ENCODE measurements around the gene NELL2. TPM values are rescaled to one million over a fixed set of nuclear protein-coding genes. Genes with fewer than 3 reads are reported as not detected.
A peak's percentile ranks its signal among the peaks of the same experiment; 100 is the strongest.

NELL2 gene
- polyA plus RNA-seq, 1 donor = 99.9 TPM

DNA sequence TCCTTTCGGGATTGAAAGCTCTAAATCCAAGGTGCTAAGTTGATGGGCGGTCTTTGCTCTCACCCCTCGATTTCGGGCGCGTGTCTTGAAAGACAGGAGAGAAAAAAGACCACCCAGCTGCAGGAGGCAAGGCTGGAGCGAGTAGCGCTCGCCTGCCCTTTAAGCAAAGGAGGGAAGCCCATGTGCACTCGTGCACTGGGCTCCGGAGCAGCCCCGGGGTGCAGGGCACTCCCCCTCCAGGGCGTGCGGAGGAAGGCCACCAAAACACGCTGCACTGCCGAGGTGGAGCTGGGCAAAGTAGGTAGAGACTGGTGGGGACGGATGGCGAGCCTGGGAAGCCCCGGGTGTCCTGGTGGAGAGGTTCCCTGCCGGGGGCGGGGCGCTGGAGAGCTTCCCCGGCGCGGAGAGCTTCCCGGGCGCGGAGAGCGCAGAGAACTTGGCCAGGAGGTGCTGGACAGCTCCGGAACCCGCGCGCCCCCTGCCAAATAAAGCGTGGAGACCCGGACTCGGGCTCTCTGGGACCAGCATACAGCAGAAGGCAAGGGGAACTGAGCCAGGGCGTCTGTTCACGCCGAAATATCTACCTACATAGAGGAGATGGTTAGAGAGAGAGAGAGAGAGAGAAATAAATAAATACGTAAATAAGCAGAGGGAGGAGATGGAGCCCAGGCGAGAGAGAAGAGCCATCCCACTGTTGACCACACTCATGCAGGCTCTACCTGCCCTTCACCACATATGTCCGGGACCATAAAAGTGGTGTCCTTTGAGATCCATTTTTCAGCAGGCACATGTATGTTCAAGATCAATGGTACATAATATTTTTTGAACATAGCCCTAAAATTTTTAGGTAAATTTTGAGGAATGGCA, 662 bp upstream of the NELL2 start:
- Histone ChIP-seq H3K27me3 (ENCODE audit: control insufficient read depth, insufficient read depth, low read length) (peaks cover 4% of the 10 kb centered on the region), H3K9me3 (ENCODE audit: control insufficient read depth, low read depth, low read length) (peaks cover 16% of the 10 kb centered on the region), H3K36me3 (ENCODE audit: control insufficient read depth, insufficient read depth, low read length) (no peaks in the 10 kb centered on the region), H3K4me1 (ENCODE audit: control insufficient read depth, insufficient read depth, low read length) (peaks cover 3% of the 10 kb centered on the region), H3K27ac (ENCODE audit: low read length) (peak overlapping the region; percentile 55), H3K4me3 (ENCODE audit: low read length) (peak overlapping the region; percentile 58)
- DNase-seq = peak; percentile 16 to 71
- 0% methylated on average over 3 of the region's 42 CpGs for WGBS (ENCODE audit: insufficient coverage, low lambda C conversion rate)

DNA sequence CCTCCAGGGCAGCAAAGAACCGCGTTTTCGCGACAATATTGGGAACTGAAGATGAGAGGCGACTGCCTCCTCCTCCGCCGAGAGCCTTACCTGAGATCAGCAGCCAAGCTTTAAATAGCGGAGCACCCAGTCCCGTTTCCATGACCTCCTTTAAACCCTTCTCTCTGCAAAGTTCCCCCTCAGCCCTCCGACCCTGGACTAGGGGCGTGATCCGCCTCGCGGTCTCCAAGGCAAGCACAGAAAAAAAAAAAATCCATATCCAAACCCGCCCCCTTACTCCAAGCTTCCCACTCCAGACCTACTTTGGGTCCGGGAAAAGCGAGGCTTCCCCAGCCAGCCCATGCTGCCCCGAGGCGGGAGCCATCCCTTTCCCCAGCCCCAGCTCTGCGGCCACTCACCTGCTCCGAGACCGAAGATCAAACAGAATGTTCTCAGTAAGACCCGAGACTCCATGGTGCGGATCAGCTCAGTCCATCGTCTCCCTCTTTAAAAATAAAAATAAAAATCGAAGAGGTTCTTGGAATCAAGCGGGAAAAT, 630 bp downstream of the NELL2 start:
- H3K27ac ChIP-seq (ENCODE audit: low read length) = peak overlapping the region; percentile 36
- H3K27me3 ChIP-seq (ENCODE audit: control insufficient read depth, insufficient read depth, low read length) = peaks cover 4% of the 10 kb centered on the region
- H3K4me1 ChIP-seq (ENCODE audit: control insufficient read depth, insufficient read depth, low read length) = peaks cover 3% of the 10 kb centered on the region
- peak overlapping the region; percentile 58 for H3K4me3 ChIP-seq (ENCODE audit: low read length)
- peak in 1 of 2 donors; percentile 54 for DNase-seq
- WGBS (ENCODE audit: insufficient coverage, low lambda C conversion rate) = no CpG with 5 or more reads among the region's 27 CpGs
- H3K36me3 ChIP-seq (ENCODE audit: control insufficient read depth, insufficient read depth, low read length) = no peaks in the 10 kb centered on the region
- peaks cover 4% of the 10 kb centered on the region for H3K9me3 ChIP-seq (ENCODE audit: control insufficient read depth, low read depth, low read length)

DNA sequence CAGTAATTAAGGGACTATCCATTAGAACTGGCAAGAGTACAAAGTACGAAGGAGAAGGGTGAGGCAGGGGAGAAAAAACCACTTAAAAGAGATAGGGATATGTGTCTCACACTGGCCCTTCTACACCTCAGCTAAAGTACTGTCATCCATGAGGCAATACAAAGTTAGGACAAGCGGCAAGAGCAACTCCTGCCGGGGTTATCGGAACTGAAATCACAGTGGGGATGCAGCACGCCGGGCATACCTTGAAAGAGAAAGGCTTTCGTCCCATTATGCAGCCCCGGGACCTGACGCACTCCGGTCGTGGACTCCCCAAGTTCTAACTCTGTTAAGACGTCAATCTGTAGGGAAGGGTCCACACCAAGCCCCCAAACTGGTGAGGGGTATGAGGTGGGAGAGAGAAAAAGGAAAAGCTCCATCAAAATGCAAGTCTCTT, 1.1 kb downstream of the NELL2 start:
- Histone ChIP-seq H3K4me1 (ENCODE audit: control insufficient read depth, insufficient read depth, low read length) (peaks cover 3% of the 10 kb centered on the region), H3K36me3 (ENCODE audit: control insufficient read depth, insufficient read depth, low read length) (no peaks in the 10 kb centered on the region), H3K4me3 (ENCODE audit: low read length) (peak overlapping the region; percentile 58), H3K27me3 (ENCODE audit: control insufficient read depth, insufficient read depth, low read length) (peaks cover 4% of the 10 kb centered on the region), H3K9me3 (ENCODE audit: control insufficient read depth, low read depth, low read length) (peaks cover 2% of the 10 kb centered on the region), H3K27ac (ENCODE audit: low read length) (no peak overlapping the region)
- WGBS (ENCODE audit: insufficient coverage, low lambda C conversion rate) = no CpG with 5 or more reads among the region's 12 CpGs
- peak; percentile 13 to 67 for DNase-seq

DNA sequence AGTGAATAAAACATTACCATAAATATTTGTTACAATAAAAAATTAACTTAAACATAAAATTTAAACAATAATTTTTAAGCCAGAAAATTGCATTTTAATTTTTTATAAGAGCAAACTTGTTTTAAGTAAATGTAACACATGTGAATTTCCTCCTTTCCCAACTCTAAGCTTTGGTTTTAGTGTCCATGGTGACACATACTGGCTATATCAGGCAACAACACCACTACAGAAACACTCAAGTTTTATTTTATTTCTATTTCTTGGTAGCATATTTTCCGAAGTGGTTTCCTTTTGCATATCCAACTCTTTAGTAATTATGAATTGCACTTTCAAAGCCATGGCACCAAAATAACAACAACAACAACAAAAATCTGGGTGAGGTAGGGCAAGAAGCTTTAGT, 2.2 kb downstream of the NELL2 start:
- Histone ChIP-seq H3K9me3 (ENCODE audit: control insufficient read depth, low read depth, low read length) (no peaks in the 10 kb centered on the region), H3K4me3 (ENCODE audit: low read length) (no peak overlapping the region), H3K36me3 (ENCODE audit: control insufficient read depth, insufficient read depth, low read length) (no peaks in the 10 kb centered on the region), H3K27ac (ENCODE audit: low read length) (no peak overlapping the region), H3K27me3 (ENCODE audit: control insufficient read depth, insufficient read depth, low read length) (peaks cover 4% of the 10 kb centered on the region), H3K4me1 (ENCODE audit: control insufficient read depth, insufficient read depth, low read length) (peaks cover 3% of the 10 kb centered on the region)
- peak; percentile 17 to 53 for DNase-seq
- no CpG with 5 or more reads among the region's 1 CpG for WGBS (ENCODE audit: insufficient coverage, low lambda C conversion rate)

DNA sequence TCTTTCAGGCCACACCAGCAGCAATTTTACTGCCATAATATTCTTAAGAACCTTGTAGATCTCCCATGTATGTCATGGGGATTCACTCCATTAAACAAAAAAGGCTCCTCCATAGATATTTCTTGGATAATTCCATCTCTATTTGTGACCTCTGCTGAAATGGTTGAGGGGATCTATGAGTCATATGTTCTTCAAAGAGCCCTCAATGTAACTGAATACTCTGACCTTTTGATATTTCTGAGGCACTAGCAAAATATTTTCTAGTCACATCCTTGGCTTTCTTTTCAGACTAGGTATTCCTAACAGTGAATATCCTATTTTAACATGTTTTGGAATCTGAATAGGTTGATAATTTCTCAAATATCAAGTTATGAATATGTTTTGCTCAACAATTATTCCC, 6.6 kb downstream of the NELL2 start:
- no peaks in the 10 kb centered on the region for H3K27me3 ChIP-seq (ENCODE audit: control insufficient read depth, insufficient read depth, low read length)
- no peak for DNase-seq
- H3K9me3 ChIP-seq (ENCODE audit: control insufficient read depth, low read depth, low read length) = no peaks in the 10 kb centered on the region
- no peaks in the 10 kb centered on the region for H3K36me3 ChIP-seq (ENCODE audit: control insufficient read depth, insufficient read depth, low read length)
- no peak overlapping the region for H3K27ac ChIP-seq (ENCODE audit: low read length)
- no peak overlapping the region for H3K4me3 ChIP-seq (ENCODE audit: low read length)
- H3K4me1 ChIP-seq (ENCODE audit: control insufficient read depth, insufficient read depth, low read length) = peaks cover 3% of the 10 kb centered on the region

DNA sequence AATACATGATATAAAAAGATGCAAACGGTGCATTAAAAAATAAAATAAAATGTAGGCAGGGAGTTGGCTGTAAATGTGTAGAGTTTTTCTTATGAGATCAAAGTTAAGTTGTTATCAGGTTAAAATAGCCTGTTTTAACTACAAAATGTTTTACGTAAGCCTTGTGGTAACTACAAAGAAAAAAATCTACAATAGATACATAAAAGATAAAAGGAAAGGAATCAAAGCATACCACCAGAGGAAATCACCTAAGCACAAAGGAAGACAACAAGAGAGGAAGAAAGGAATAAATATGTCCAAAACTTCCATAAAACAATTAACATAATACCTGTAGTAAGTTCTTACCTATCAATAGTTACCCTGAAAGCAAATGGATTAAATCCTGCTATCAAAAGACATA, 12.2 kb downstream of the NELL2 start:
- no peaks in the 10 kb centered on the region for H3K4me1 ChIP-seq (ENCODE audit: control insufficient read depth, insufficient read depth, low read length)
- no peaks in the 10 kb centered on the region for H3K27me3 ChIP-seq (ENCODE audit: control insufficient read depth, insufficient read depth, low read length)
- H3K9me3 ChIP-seq (ENCODE audit: control insufficient read depth, low read depth, low read length) = peaks cover 12% of the 10 kb centered on the region
- no peaks in the 10 kb centered on the region for H3K36me3 ChIP-seq (ENCODE audit: control insufficient read depth, insufficient read depth, low read length)
- DNase-seq = no peak
- WGBS (ENCODE audit: insufficient coverage, low lambda C conversion rate) = 39% methylated on average over 2 of the region's 2 CpGs
- no peak overlapping the region for H3K4me3 ChIP-seq (ENCODE audit: low read length)
- no peak overlapping the region for H3K27ac ChIP-seq (ENCODE audit: low read length)

DNA sequence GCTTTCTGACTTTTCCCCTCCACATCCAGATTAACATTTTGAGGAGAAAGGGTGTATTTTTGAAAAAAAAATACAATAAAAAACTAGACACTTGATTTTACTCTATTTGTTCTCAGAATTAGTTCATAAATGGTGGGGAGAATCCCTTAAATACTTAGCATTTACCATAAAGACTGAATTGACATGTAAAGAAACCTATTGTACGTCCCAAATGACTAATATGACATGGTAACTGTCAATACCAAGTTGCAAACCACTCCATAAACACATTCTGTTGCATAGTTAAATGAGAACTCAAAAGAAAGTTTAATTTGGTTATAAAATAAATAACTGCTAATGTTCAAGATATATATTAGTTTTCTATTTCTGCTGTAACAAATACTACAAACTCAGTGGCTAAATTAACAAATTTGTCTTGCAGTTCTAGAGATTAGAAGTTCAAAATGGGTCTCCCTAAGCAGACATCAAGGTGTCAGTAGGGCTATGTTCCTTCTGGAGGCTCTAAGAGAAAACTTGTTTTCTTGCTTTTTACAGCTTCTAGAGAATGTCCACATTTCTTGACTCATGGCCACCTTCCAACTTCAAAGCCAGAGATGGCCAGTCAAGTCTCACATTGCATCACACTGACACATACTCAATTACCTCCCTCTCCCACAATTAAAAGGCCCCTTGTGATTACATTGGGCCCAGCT, 16.0 kb downstream of the NELL2 start:
- no CpG with 5 or more reads among the region's 1 CpG for WGBS (ENCODE audit: insufficient coverage, low lambda C conversion rate)
- Histone ChIP-seq H3K36me3 (ENCODE audit: control insufficient read depth, insufficient read depth, low read length) (no peaks in the 10 kb centered on the region), H3K4me1 (ENCODE audit: control insufficient read depth, insufficient read depth, low read length) (no peaks in the 10 kb centered on the region), H3K4me3 (ENCODE audit: low read length) (no peak overlapping the region), H3K27ac (ENCODE audit: low read length) (no peak overlapping the region), H3K9me3 (ENCODE audit: control insufficient read depth, low read depth, low read length) (peaks cover 12% of the 10 kb centered on the region), H3K27me3 (ENCODE audit: control insufficient read depth, insufficient read depth, low read length) (no peaks in the 10 kb centered on the region)
- DNase-seq = no peak

DNA sequence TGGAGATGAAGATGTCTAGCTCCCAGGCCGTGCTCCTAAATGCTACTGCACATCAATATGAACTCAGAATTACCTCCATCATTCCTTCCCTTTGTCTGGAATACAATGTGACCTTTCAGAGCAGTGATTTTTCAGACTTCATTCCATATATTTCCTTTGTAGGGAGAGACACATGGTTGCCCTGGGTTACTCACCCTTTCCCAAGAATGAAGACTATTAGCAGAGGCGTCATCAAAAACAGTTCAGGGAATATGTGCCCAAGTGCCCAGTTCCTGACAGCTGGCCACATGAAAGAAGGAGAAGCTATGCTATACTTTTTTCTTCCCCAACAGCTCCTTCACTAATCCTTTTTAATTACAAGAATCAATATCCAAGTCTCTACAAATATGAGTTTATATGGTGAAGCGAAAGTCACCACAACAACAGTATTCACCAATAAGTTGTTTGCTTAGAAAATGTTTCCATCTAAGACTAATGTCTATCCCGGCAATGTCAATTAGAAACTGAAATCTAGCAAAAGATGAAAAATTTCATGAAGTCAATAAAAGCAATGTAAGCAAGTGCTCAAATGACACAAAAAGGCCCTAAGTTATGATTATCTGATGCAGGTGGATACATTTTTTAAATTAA, 17.8 kb downstream of the NELL2 start:
- Histone ChIP-seq H3K4me1 (ENCODE audit: control insufficient read depth, insufficient read depth, low read length) (no peaks in the 10 kb centered on the region), H3K27ac (ENCODE audit: low read length) (no peak overlapping the region), H3K4me3 (ENCODE audit: low read length) (no peak overlapping the region), H3K27me3 (ENCODE audit: control insufficient read depth, insufficient read depth, low read length) (no peaks in the 10 kb centered on the region), H3K9me3 (ENCODE audit: control insufficient read depth, low read depth, low read length) (peaks cover 6% of the 10 kb centered on the region), H3K36me3 (ENCODE audit: control insufficient read depth, insufficient read depth, low read length) (no peaks in the 10 kb centered on the region)
- no peak for DNase-seq
- no CpG with 5 or more reads among the region's 4 CpGs for WGBS (ENCODE audit: insufficient coverage, low lambda C conversion rate)

DNA sequence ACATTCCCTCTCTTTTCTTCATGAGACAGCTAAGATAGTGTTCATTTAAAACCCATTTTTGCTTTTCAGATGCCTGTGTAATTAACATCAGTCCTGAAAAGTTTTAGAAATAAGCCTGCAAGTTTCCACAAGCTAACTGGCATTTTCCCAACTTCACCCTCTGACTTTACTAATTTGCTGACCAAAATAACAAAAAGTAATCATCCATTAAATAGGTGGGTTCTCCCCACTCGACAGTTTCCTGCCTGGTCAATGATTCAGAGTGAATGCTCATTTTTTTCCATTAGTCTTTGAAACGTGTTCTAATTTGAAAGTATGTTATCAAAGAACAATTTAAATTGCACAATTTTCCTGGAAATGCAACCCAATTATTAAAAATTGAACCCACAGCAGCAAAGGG, 23.6 kb downstream of the NELL2 start:
- Histone ChIP-seq H3K27me3 (ENCODE audit: control insufficient read depth, insufficient read depth, low read length) (no peaks in the 10 kb centered on the region), H3K4me3 (ENCODE audit: low read length) (no peak overlapping the region), H3K9me3 (ENCODE audit: control insufficient read depth, low read depth, low read length) (no peaks in the 10 kb centered on the region), H3K4me1 (ENCODE audit: control insufficient read depth, insufficient read depth, low read length) (no peaks in the 10 kb centered on the region), H3K27ac (ENCODE audit: low read length) (no peak overlapping the region), H3K36me3 (ENCODE audit: control insufficient read depth, insufficient read depth, low read length) (no peaks in the 10 kb centered on the region)
- DNase-seq = no peak
- no CpG with 5 or more reads among the region's 2 CpGs for whole genome bisulfite sequencing (ENCODE audit: insufficient coverage, low lambda C conversion rate)

DNA sequence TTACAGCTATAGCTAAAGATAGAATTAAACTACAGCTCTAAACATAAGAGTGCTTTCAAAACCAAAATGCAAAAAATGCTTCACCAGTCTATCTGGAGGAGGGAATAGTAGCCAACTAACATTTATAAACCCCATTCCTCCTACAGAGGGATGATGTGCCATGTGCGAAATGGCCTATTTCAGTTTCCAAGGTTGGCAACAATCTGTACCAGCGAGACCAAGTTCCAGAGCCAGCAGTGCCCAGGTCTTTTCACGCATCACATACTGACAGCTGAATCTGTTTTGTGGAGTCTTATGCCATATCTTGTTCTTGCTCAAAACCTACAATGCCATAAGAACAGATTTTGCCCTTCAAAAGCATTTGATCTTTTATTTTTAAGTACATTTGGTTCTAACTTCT, 24.5 kb downstream of the NELL2 start:
- no peak overlapping the region for H3K4me3 ChIP-seq (ENCODE audit: low read length)
- 83% methylated on average over 1 of the region's 3 CpGs for WGBS (ENCODE audit: insufficient coverage, low lambda C conversion rate)
- H3K27me3 ChIP-seq (ENCODE audit: control insufficient read depth, insufficient read depth, low read length) = no peaks in the 10 kb centered on the region
- DNase-seq = no peak
- H3K4me1 ChIP-seq (ENCODE audit: control insufficient read depth, insufficient read depth, low read length) = no peaks in the 10 kb centered on the region
- no peaks in the 10 kb centered on the region for H3K36me3 ChIP-seq (ENCODE audit: control insufficient read depth, insufficient read depth, low read length)
- no peaks in the 10 kb centered on the region for H3K9me3 ChIP-seq (ENCODE audit: control insufficient read depth, low read depth, low read length)
- H3K27ac ChIP-seq (ENCODE audit: low read length) = no peak overlapping the region
